Bronchial epithelial cell (primary cell): ENCODE data around the gene TENT4B. TPM values are rescaled to one million over a fixed set of nuclear protein-coding genes. Genes with fewer than 3 reads are reported as not detected.

Source experiments
- DNase-seq: peaks from one replicate; pipeline ENCODE4 v3.0.0-alpha.2; 2010; ENCODE audit warnings: low read depth
- FAIRE-seq: peaks from 2 replicates; lab custom pipeline; 2011; peaks lifted over from hg19 to GRCh38; lab: Jason Lieb, UNC
- H3K27me3 ChIP-seq: 2 replicates; pipeline ENCODE4 v1.5.1; 2011; ENCODE audit warnings: low read length; ENCODE audit not compliant: control insufficient read depth, insufficient read depth
- H3K36me3 ChIP-seq: 2 replicates; pipeline ENCODE4 v1.5.1; 2011; ENCODE audit warnings: low read length; ENCODE audit not compliant: control insufficient read depth, insufficient read depth
- H3K4me3 ChIP-seq: 2 replicates; pipeline ENCODE4 v1.5.1; 2011; ENCODE audit warnings: mild to moderate bottlenecking, low read depth, low read length, control low read depth
- CTCF ChIP-seq: IDR thresholded peaks from 2 replicates; pipeline ENCODE4 v1.5.1; 2011; ENCODE audit warnings: mild to moderate bottlenecking, moderate library complexity, low read length, control low read depth, inconsistent platforms; ENCODE audit not compliant: insufficient read depth, severe bottlenecking
- total RNA-seq: library from RNA; depleted of rRNA; stranded (reverse); fragments of >200 nt; gene quantifications from 2 replicates; pipeline ENCODE4 v1.2.1, GENCODE V29; 2014

Gene TENT4B
- total RNA-seq, 1 donor from 2014 or later = 9.2 TPM

GRCh38 chr16:50263060-50263909 is 110.2 kb downstream of the TENT4B start:
- FAIRE-seq = no peak
- no peak for TF ChIP-seq CTCF
- H3K36me3 ChIP-seq = no peaks in the 10 kb centered on the region
- peaks cover 2% of the 10 kb centered on the region for H3K27me3 ChIP-seq
- H3K4me3 ChIP-seq = no peak overlapping the region
- no peak for DNase-seq

GRCh38 chr16:50263940-50264929 is 111.1 kb downstream of the TENT4B start:
- peaks cover 2% of the 10 kb centered on the region for H3K27me3 ChIP-seq
- DNase-seq = peak; percentile 65
- TF ChIP-seq CTCF = no peak
- H3K4me3 ChIP-seq = no peak overlapping the region
- H3K36me3 ChIP-seq = no peaks in the 10 kb centered on the region
- no peak for FAIRE-seq

- peak; percentile 49 for TF ChIP-seq CTCF
- FAIRE-seq (no peak), DNase-seq (peak; percentile 23)
- H3K4me3 ChIP-seq = no peak overlapping the region
- no peaks in the 10 kb centered on the region for H3K36me3 ChIP-seq
- peaks cover under 1% of the 10 kb centered on the region for H3K27me3 ChIP-seq
These were observed 112.2 kb downstream of the TENT4B start for GRCh38 chr16:50265260-50265659.

GRCh38 chr16:50265716-50266336 is 112.7 kb downstream of the TENT4B start:
- H3K27me3 ChIP-seq = no peaks in the 10 kb centered on the region
- H3K36me3 ChIP-seq = no peaks in the 10 kb centered on the region
- DNase-seq = no peak
- no peak for TF ChIP-seq CTCF
- FAIRE-seq = no peak
- no peak overlapping the region for H3K4me3 ChIP-seq

GRCh38 chr16:50266337-50267091 is 113.4 kb downstream of the TENT4B start, which contains the start of gene ADCY7:
Gene ADCY7, plus strand, starts transcription at chr16:50266551. Its CDS starts 21,629 bp downstream, at chr16:50288180.
- TF ChIP-seq CTCF = no peak
- FAIRE-seq (no peak), DNase-seq (peak; percentile 69)
- H3K27me3 ChIP-seq = no peaks in the 10 kb centered on the region
- peak within 1 kb of the TSS; percentile 23 for H3K4me3 ChIP-seq
- peaks cover 1% of the 10 kb centered on the region for H3K36me3 ChIP-seq
